DND-41 (cell line): ENCODE data around the gene ADTRP.

ENCODE experiments used
- ATAC-seq: fragments of 200-7000 bp; cut with Tn5 transposase; 3 replicates; pipeline ENCODE4 v1.9.1; 2021; ENCODE audit warnings: low read depth; ENCODE audit not compliant: insufficient read depth
- DNase-seq: peaks from one replicate; pipeline ENCODE4 v3.0.0-alpha.2; 2020
- H2AFZ ChIP-seq: 2 replicates; pipeline ENCODE4 v1.6.0; 2012; ENCODE audit warnings: low read depth, low read length
- H3K27ac ChIP-seq: 2 replicates; pipeline ENCODE4 v1.5.1; 2012; ENCODE audit warnings: low read length, inconsistent platforms
- H3K27me3 ChIP-seq: fragments of 200-600 bp; sonication (generic); 2 replicates; pipeline ENCODE4 v1.6.0; 2012; ENCODE audit warnings: low read length, mild to moderate bottlenecking, inconsistent platforms; ENCODE audit not compliant: insufficient read depth, poor library complexity
- H3K36me3 ChIP-seq: 2 replicates; pipeline ENCODE4 v1.5.1; 2012; ENCODE audit warnings: low read length, inconsistent platforms; ENCODE audit not compliant: insufficient read depth
- H3K4me1 ChIP-seq: 2 replicates; pipeline ENCODE4 v1.5.1; 2012; ENCODE audit warnings: mild to moderate bottlenecking, low read length; ENCODE audit not compliant: insufficient read depth
- H3K4me2 ChIP-seq: 2 replicates; pipeline ENCODE4 v1.6.0; 2012; ENCODE audit warnings: mild to moderate bottlenecking, moderate library complexity, low read length, inconsistent platforms; ENCODE audit not compliant: insufficient read depth
- H3K4me3 ChIP-seq, 2 experiments: fragments of 200-600 bp in 1 of 2; shearing (Covaris generic) in 1 of 2; 2 replicates each; pipeline ENCODE4 v1.5.1; 2012 to 2016; ENCODE audit warnings: inconsistent platforms in 2 of 2, low read length in 2 of 2, mild to moderate bottlenecking in 2 of 2, low read depth in 1 of 2, moderate library complexity in 1 of 2
- H3K79me2 ChIP-seq: 2 replicates; pipeline ENCODE4 v1.6.0; 2012; ENCODE audit warnings: low read length, inconsistent platforms; ENCODE audit not compliant: insufficient read depth
- H3K9ac ChIP-seq: 2 replicates; pipeline ENCODE4 v1.6.0; 2012; ENCODE audit warnings: low read depth, mild to moderate bottlenecking, inconsistent platforms, low read length, moderate library complexity
- H3K9me3 ChIP-seq: 2 replicates; pipeline ENCODE4 v1.5.1; 2012; ENCODE audit warnings: low read length, moderate library complexity, mild to moderate bottlenecking, inconsistent platforms; ENCODE audit not compliant: insufficient read depth, severe bottlenecking
- H4K20me1 ChIP-seq: 2 replicates; pipeline ENCODE4 v1.6.0; 2012; ENCODE audit warnings: low read length; ENCODE audit not compliant: insufficient read depth
- EZH2 ChIP-seq: IDR thresholded peaks from 3 replicates; pipeline ENCODE4 v1.6.1; 2012; ENCODE audit warnings: borderline replicate concordance, low read depth, mild to moderate bottlenecking, moderate library complexity, low read length, inconsistent platforms; ENCODE audit not compliant: severe bottlenecking
- TF ChIP-seq, protein P1 (sequence below): IDR thresholded peaks from 2 replicates; pipeline ENCODE4 v1.5.1; 2012; ENCODE audit warnings: borderline replicate concordance, low read length, moderate library complexity, mild to moderate bottlenecking; ENCODE audit not compliant: poor library complexity, severe bottlenecking; ENCODE audit errors: extremely low read depth

ADTRP gene, protein sequence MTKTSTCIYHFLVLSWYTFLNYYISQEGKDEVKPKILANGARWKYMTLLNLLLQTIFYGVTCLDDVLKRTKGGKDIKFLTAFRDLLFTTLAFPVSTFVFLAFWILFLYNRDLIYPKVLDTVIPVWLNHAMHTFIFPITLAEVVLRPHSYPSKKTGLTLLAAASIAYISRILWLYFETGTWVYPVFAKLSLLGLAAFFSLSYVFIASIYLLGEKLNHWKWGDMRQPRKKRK

DNA sequence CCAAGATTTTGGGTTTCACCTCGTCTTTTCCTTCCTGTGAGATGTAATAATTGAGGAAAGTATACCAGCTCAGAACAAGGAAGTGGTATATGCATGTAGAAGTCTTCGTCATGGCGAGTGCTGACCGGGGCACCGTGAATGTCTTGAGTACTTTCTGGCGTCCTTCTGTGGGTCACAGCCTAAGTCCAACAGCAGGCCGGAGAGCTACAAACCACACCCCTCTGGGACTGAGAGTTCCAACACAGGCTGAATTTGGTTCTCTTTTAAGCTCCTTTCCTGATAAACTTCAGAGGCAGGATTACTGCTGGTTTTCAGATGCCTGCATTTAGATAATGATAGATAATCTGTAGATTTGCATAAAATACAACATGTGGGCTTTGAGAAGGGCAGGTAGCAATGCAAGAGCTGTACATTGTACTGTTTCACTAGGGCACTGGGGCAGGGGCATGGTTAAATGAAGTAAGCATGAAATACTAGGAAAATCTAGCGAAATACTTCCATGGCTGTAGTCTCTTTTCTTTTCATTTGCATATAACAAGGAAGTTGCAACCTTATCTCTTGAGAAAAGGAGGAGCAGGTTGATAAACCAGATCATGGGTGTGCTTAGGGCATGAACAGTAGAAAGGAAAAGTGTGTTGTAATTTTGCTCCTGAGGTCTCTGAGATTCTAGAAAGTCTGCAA, at the start of gene ADTRP:
Gene ADTRP (minus strand): TSS at position 156 of the 681 bp plus-strand sequence. CDS start 44 bp downstream, at position 112.
- Histone ChIP-seq H3K4me2 (no peak within 1 kb of the TSS), H3K9ac (no peak within 1 kb of the TSS), H3K4me3 (no peak within 1 kb of the TSS), H3K36me3 (no peaks in the 10 kb centered on the region), H3K79me2 (no peaks in the 10 kb centered on the region), H3K9me3 (no peaks in the 10 kb centered on the region), H3K4me1 (no peaks in the 10 kb centered on the region), H4K20me1 (no peaks in the 10 kb centered on the region), H2AFZ (no peak within 1 kb of the TSS), H3K27ac (no peak within 1 kb of the TSS), H3K27me3 (no peaks in the 10 kb centered on the region)
- ATAC-seq (no peak), DNase-seq (no peak)
- TF ChIP-seq EZH2, result no peak
- TF ChIP-seq, protein P1, sequence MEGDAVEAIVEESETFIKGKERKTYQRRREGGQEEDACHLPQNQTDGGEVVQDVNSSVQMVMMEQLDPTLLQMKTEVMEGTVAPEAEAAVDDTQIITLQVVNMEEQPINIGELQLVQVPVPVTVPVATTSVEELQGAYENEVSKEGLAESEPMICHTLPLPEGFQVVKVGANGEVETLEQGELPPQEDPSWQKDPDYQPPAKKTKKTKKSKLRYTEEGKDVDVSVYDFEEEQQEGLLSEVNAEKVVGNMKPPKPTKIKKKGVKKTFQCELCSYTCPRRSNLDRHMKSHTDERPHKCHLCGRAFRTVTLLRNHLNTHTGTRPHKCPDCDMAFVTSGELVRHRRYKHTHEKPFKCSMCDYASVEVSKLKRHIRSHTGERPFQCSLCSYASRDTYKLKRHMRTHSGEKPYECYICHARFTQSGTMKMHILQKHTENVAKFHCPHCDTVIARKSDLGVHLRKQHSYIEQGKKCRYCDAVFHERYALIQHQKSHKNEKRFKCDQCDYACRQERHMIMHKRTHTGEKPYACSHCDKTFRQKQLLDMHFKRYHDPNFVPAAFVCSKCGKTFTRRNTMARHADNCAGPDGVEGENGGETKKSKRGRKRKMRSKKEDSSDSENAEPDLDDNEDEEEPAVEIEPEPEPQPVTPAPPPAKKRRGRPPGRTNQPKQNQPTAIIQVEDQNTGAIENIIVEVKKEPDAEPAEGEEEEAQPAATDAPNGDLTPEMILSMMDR, result no peak

DNA sequence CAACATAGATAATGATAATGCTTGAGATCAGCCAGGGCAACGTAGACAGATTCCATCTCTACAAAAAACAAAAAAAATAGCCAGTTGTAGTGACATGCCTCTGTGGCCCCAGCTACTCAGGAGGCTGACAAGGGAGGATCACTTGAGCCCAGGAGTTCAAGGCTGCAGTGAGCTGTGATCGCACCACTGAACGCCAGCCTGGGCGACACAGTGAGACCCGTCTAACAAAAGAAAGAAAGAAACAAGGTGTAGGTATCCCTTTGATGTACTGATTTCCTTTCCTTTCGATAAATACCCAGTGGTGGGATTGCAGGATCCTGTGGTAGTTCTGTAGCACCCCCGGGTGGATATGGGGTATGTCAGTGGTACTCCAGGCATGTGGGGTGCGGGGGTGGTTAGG, 48.2 kb upstream of the ADTRP start:
- Histone ChIP-seq H3K4me3 (no peak overlapping the region), H4K20me1 (no peaks in the 10 kb centered on the region), H2AFZ (no peak overlapping the region), H3K79me2 (no peaks in the 10 kb centered on the region), H3K9ac (no peak overlapping the region), H3K27me3 (no peaks in the 10 kb centered on the region), H3K36me3 (no peaks in the 10 kb centered on the region), H3K4me2 (no peak overlapping the region), H3K4me1 (no peaks in the 10 kb centered on the region), H3K27ac (no peak overlapping the region), H3K9me3 (no peaks in the 10 kb centered on the region)
- ATAC-seq, result no peak
- no peak for DNase-seq
- no peak for TF ChIP-seq EZH2
- TF ChIP-seq, protein P1, result no peak

DNA sequence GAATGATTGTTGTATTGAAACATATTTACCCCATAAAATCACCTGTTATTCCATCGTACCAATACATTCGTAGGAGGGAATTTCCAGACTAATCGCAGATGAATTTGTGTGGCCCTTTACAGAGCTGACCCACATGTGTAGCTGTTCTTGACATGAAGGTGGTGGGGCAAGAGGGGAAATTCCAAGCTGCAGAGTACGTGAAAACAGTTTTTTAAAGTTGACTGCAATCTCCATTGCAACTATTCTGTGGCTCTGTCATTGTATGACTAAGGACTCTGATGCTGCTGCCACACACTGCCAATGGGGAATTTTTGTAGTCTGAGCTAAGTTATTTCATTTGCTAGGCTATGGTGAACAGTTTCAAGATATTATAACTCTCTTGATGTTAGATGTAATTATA, 46.4 kb upstream of the ADTRP start:
- Histone ChIP-seq H3K9ac (no peak overlapping the region), H3K4me3 (no peak overlapping the region), H3K27me3 (no peaks in the 10 kb centered on the region), H3K36me3 (no peaks in the 10 kb centered on the region), H4K20me1 (no peaks in the 10 kb centered on the region), H3K4me1 (no peaks in the 10 kb centered on the region), H2AFZ (no peak overlapping the region), H3K9me3 (no peaks in the 10 kb centered on the region), H3K27ac (no peak overlapping the region), H3K79me2 (no peaks in the 10 kb centered on the region), H3K4me2 (no peak overlapping the region)
- DNase-seq (no peak), ATAC-seq (no peak)
- TF ChIP-seq, protein P1, result no peak
- no peak for TF ChIP-seq EZH2
